Measurements from ENCODE around the gene GLIPR2. TPM values are rescaled to one million over a fixed set of nuclear protein-coding genes. Genes with fewer than 3 reads are reported as not detected.
A peak's percentile ranks its signal among the peaks of the same experiment; 100 is the strongest.

GLIPR2 gene
- total RNA-seq, 4 donors from 2014 or later, result 8.6 to 31.4 (median 11.6) TPM

- no peak overlapping the region for H3K4me3 ChIP-seq
- peak; percentile 83 to 95 (median 86) for DNase-seq
- no peaks in the 10 kb centered on the region for H3K36me3 ChIP-seq
- H3K4me1 ChIP-seq, result no peaks in the 10 kb centered on the region
- no peak overlapping the region for H3K27ac ChIP-seq
- no peaks in the 10 kb centered on the region for H3K27me3 ChIP-seq
- TF ChIP-seq CTCF (IDR thresholded peaks at IDR 0.05) (peak; percentile 61 to 90 (median 82)), POLR2A (IDR thresholded peaks at IDR 0.05) (no peak)
- H3K9me3 ChIP-seq, result no peaks in the 10 kb centered on the region
Observed at GRCh38 chr9:36102742-36103495, 33.6 kb upstream of the GLIPR2 start.

GRCh38 chr9:36109071-36109470, 27.5 kb upstream of the GLIPR2 start:
- TF ChIP-seq POLR2A (IDR thresholded peaks at IDR 0.05) (no peak), CTCF (IDR thresholded peaks at IDR 0.05) (no peak)

GRCh38 chr9:36110434-36110833, 26.1 kb upstream of the GLIPR2 start:
- Histone ChIP-seq H3K4me3 (no peak overlapping the region), H3K9me3 (no peaks in the 10 kb centered on the region), H3K36me3 (no peaks in the 10 kb centered on the region), H3K27ac (no peak overlapping the region), H3K4me1 (no peaks in the 10 kb centered on the region), H3K27me3 (no peaks in the 10 kb centered on the region)
- TF ChIP-seq POLR2A (IDR thresholded peaks at IDR 0.05) (no peak), CTCF (IDR thresholded peaks at IDR 0.05) (peak in 3 of 6 experiments; percentile 28 to 47 (median 42))
- DNase-seq, result no peak

More at GRCh38 chr9:36109071-36109470, 27.5 kb upstream of the GLIPR2 start:
- no peaks in the 10 kb centered on the region for H3K9me3 ChIP-seq
- H3K4me3 ChIP-seq, result no peak overlapping the region
- DNase-seq, result no peak
- no peaks in the 10 kb centered on the region for H3K36me3 ChIP-seq
- H3K27me3 ChIP-seq, result no peaks in the 10 kb centered on the region
- H3K27ac ChIP-seq, result no peak overlapping the region
- H3K4me1 ChIP-seq, result no peaks in the 10 kb centered on the region

GRCh38 chr9:36112516-36112915, 24.0 kb upstream of the GLIPR2 start:
- H3K4me3 ChIP-seq, result no peak overlapping the region
- no peak overlapping the region for H3K27ac ChIP-seq
- no peaks in the 10 kb centered on the region for H3K27me3 ChIP-seq
- H3K4me1 ChIP-seq, result no peaks in the 10 kb centered on the region
- no peak for TF ChIP-seq POLR2A (IDR thresholded peaks at IDR 0.05)
- H3K9me3 ChIP-seq, result no peaks in the 10 kb centered on the region
- no peaks in the 10 kb centered on the region for H3K36me3 ChIP-seq
- DNase-seq, result no peak

GRCh38 chr9:36113999-36114398, 22.5 kb upstream of the GLIPR2 start:
- DNase-seq, result no peak
- Histone ChIP-seq H3K27ac (no peak overlapping the region), H3K4me1 (no peaks in the 10 kb centered on the region), H3K36me3 (no peaks in the 10 kb centered on the region), H3K9me3 (no peaks in the 10 kb centered on the region), H3K4me3 (no peak overlapping the region), H3K27me3 (no peaks in the 10 kb centered on the region)
- TF ChIP-seq CTCF (IDR thresholded peaks at IDR 0.05), result no peak
- TF ChIP-seq POLR2A (IDR thresholded peaks at IDR 0.05), result no peak

GRCh38 chr9:36116593-36116992, 19.9 kb upstream of the GLIPR2 start:
- no peaks in the 10 kb centered on the region for H3K36me3 ChIP-seq
- H3K27me3 ChIP-seq, result no peaks in the 10 kb centered on the region
- DNase-seq, result no peak
- no peak overlapping the region for H3K27ac ChIP-seq
- H3K4me1 ChIP-seq, result no peaks in the 10 kb centered on the region
- TF ChIP-seq POLR2A (IDR thresholded peaks at IDR 0.05), result no peak
- no peaks in the 10 kb centered on the region for H3K9me3 ChIP-seq
- no peak overlapping the region for H3K4me3 ChIP-seq
